HepG2 (cell line): ENCODE measurements around the gene SLC6A8. TPM values are rescaled to one million over a fixed set of nuclear protein-coding genes. Genes with fewer than 3 reads are reported as not detected.
A peak's percentile ranks its signal among the peaks of the same experiment; 100 is the strongest.

Source experiments
- ATAC-seq: fragments of 200-7000 bp; cut with Tn5 transposase; 3 replicates; pipeline ENCODE4 v1.9.1; 2020; ENCODE audit warnings: mild to moderate bottlenecking, moderate library complexity
- BruUV-seq: library from RNA; stranded (reverse); fragments of 400-500 nt; replicated peaks from 2 replicates; lab custom pipeline; 2021; lab: Mats Ljungman, UMichigan
- CTCF ChIA-PET: fragments of 300-600 bp; formaldehyde crosslinking; extraction: SDS; loops from one replicate; lab custom pipeline; 2021; ENCODE audit warnings: low total read pairs, inconsistent platforms, low intra/inter-chr PET ratio; lab: Yijun Ruan, JAX
- POLR2A ChIA-PET: fragments of 350-600 bp; sonication (Branson Sonifier 250); formaldehyde crosslinking; loops from one replicate; lab custom pipeline; 2020; ENCODE audit warnings: antibody characterized with exemption, inconsistent platforms; lab: Yijun Ruan, JAX
- DNase-seq: peaks from one replicate; pipeline ENCODE4 v3.0.0-alpha.2; 2015; ENCODE audit warnings: low spot score
- FAIRE-seq: peaks from 3 replicates; lab custom pipeline; 2011; peaks lifted over from hg19 to GRCh38; lab: Jason Lieb, UNC
- H2AFZ ChIP-seq: one replicate; pipeline ENCODE4 v1.6.1; 2011; ENCODE audit warnings: low read length, inconsistent platforms
- H3K27ac ChIP-seq: fragments of 300-600 bp; 3 replicates; pipeline ENCODE4 v1.8.0; 2011; ENCODE audit warnings: mixed run types, mild to moderate bottlenecking, mixed read lengths, low read length, inconsistent platforms; ENCODE audit not compliant: insufficient read depth; ENCODE audit errors: extremely low read length
- H3K27me3 ChIP-seq, 2 experiments: fragments of 200-600 bp in 1 of 2; 2 replicates in 1 of 2; 3 replicates in 1 of 2; pipeline versions ENCODE4 v1.6.0 to v1.8.0; 2011; ENCODE audit warnings: low read length in 2 of 2, mild to moderate bottlenecking in 2 of 2, moderate library complexity in 2 of 2, inconsistent platforms in 1 of 2; ENCODE audit not compliant: insufficient read depth in 2 of 2, control insufficient read depth in 1 of 2
- H3K36me3 ChIP-seq, 2 experiments: fragments of 200-600 bp in 1 of 2; replicated peaks in 1 of 2; 2 replicates in 1 of 2; 3 replicates in 1 of 2; pipeline versions ENCODE4 v1.5.1 to v1.8.0; 2011; ENCODE audit warnings: low read length in 2 of 2, inconsistent platforms in 1 of 2; ENCODE audit not compliant: insufficient read depth in 2 of 2, control insufficient read depth in 1 of 2
- H3K4me1 ChIP-seq: 2 replicates; pipeline ENCODE4 v1.5.1; 2012; ENCODE audit warnings: low read length, inconsistent platforms; ENCODE audit not compliant: insufficient read depth
- H3K4me2 ChIP-seq: 2 replicates; pipeline ENCODE4 v1.6.0; 2011; ENCODE audit warnings: low read depth, low read length, inconsistent platforms
- H3K4me3 ChIP-seq, 3 experiments: fragments of 200-600 bp in 1 of 3; sonication (generic), shearing (Covaris generic) in 1 of 3; replicated peaks in 1 of 3; 2 replicates each; pipeline ENCODE4 v1.5.1; 2011 to 2016; ENCODE audit warnings: low read length in 3 of 3, inconsistent platforms in 2 of 3, low read depth in 2 of 3, mild to moderate bottlenecking in 2 of 3, control low read depth in 1 of 3, mixed read lengths in 1 of 3; ENCODE audit not compliant: insufficient read depth in 1 of 3
- H3K79me2 ChIP-seq: one replicate; pipeline ENCODE4 v1.6.1; 2011; ENCODE audit warnings: low read length, inconsistent platforms; ENCODE audit not compliant: insufficient read depth
- H3K9ac ChIP-seq: 2 replicates; pipeline ENCODE4 v1.6.0; 2011; ENCODE audit warnings: mild to moderate bottlenecking, low read depth, low read length, inconsistent platforms; ENCODE audit not compliant: insufficient read depth
- H3K9me3 ChIP-seq: 2 replicates; pipeline ENCODE4 v1.5.1; 2012; ENCODE audit warnings: mild to moderate bottlenecking, low read length
- H4K20me1 ChIP-seq: 2 replicates; pipeline ENCODE4 v1.6.0; 2011; ENCODE audit warnings: inconsistent platforms, mild to moderate bottlenecking, low read length, moderate library complexity; ENCODE audit not compliant: insufficient read depth
- FUBP1 ChIP-seq: sonication (generic); formaldehyde crosslinking; IDR thresholded peaks from 2 replicates; pipeline ENCODE4 v1.5.1; 2020; ENCODE audit warnings: missing genetic modification reagents, mild to moderate bottlenecking, borderline replicate concordance
- HDAC2 ChIP-seq: sonication (generic); formaldehyde crosslinking; IDR thresholded peaks from 2 replicates; pipeline ENCODE4 v1.4.0; 2020; ENCODE audit warnings: missing genetic modification reagents
- HNRNPL ChIP-seq: fragments of 200-400 bp; formaldehyde crosslinking; IDR thresholded peaks from 2 replicates; pipeline ENCODE4 v1.6.1; 2017; ENCODE audit warnings: mild to moderate bottlenecking, low read depth, low read length
- KLF13 ChIP-seq: sonication (generic); formaldehyde crosslinking; IDR thresholded peaks from 2 replicates; pipeline ENCODE4 v1.4.0; 2020; ENCODE audit warnings: mild to moderate bottlenecking, missing genetic modification reagents
- NFE2L2 ChIP-seq: fragments of 150-350 bp; IDR thresholded peaks from 2 replicates; pipeline ENCODE4 v1.6.1; 2014; ENCODE audit warnings: low read length
- ZNF484 ChIP-seq: sonication (generic); formaldehyde crosslinking; IDR thresholded peaks from 2 replicates; pipeline ENCODE4 v1.5.1; 2020; ENCODE audit warnings: mild to moderate bottlenecking, low read depth, missing genetic modification reagents, borderline replicate concordance
- WGBS: methylation state at CpG from one replicate; pipeline ENCODE4 v1.1.6; 2017; ENCODE audit warnings: low lambda C conversion rate; 5-methylcytosine and 5-hydroxymethylcytosine counted together
- in situ Hi-C: cut with HindIII; loops from 2 replicates; pipeline ENCODE4 v1.10.0; 2017; ENCODE audit warnings: low pct_unique_long_range_greater_than_20kb; ENCODE audit not compliant: extremely low pct_ligation_motif_present
- intact Hi-C: fragments of 100-400 bp; cut with micrococcal nuclease; formaldehyde crosslinking; loops from one replicate; pipeline ENCODE4 v1.10.0; 2022; ENCODE audit not compliant: unreplicated experiment
- polyA plus RNA-seq, 8 experiments: library from polyadenylated mRNA; depleted of rRNA in 3 of 8; stranded (reverse) in 7 of 8; unstranded in 1 of 8; fragments of >200 nt; fragmentation: Illumina TruSeq in 4 of 8; extraction: Trizol in 4 of 8; gene quantifications; 2 replicates each; pipeline versions ENCODE4 v1.2.1 to v1.2.3, GENCODE V29; 2011 to 2016; ENCODE audit warnings: low read depth in 4 of 8, missing spikeins in 1 of 8, mixed read lengths in 1 of 8; ENCODE audit not compliant: insufficient read depth in 1 of 8
- total RNA-seq, 5 experiments: library from RNA; depleted of rRNA; stranded (reverse); fragments of >200 nt; fragmentation: Illumina TruSeq; extraction: Trizol; gene quantifications; 2 replicates each; pipeline ENCODE4 v1.2.3, GENCODE V29; 2016; ENCODE audit warnings: low read depth in 1 of 5
- TF ChIP-seq, protein P1 (sequence below): sonication (generic); formaldehyde crosslinking; IDR thresholded peaks from 2 replicates; pipeline ENCODE4 v1.5.0; 2020; ENCODE audit warnings: mild to moderate bottlenecking, missing genetic modification reagents, moderate library complexity
- TF ChIP-seq, protein P2 (sequence below): sonication (generic); formaldehyde crosslinking; IDR thresholded peaks from 2 replicates; pipeline ENCODE4 v1.5.1; 2020; ENCODE audit warnings: mild to moderate bottlenecking, missing genetic modification reagents, moderate library complexity

Gene SLC6A8
- total and polyA plus RNA-seq, 2 of the 13 experiments (the other 11 are each of a cell fraction or from before 2014, with no cell fraction given), result 13.9 to 176 TPM

DNA sequence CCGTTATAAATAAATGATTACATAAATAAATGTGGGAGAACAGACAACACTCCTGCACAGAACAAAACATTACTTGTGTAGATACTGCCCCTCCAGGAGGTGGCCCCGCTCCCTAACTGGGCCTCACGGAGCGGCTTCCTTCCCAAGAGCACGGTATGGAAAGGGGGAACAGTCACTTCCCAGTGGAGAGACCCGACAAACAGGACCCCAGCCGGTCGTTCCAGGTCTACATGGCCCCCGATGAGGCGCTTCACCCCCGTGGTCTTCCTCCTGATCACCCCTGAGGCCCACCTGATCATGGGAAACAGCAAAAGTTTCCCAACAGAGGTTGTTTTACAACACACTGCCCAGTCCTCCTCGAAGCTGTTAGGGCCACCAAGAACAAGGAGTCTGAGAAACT lies 6.6 kb upstream of the SLC6A8 start:
- no peaks in the 10 kb centered on the region for H3K9me3 ChIP-seq
- no TSS peak for BruUV-seq
- H3K27ac ChIP-seq, result no peak overlapping the region
- intact Hi-C loops, result no loop called here
- in situ Hi-C loops, result no loop called here
- FAIRE-seq (no peak), ATAC-seq (no peak), DNase-seq (no peak)
- ChIA-PET CTCF (no interaction called here), POLR2A (no interaction called here)
- H3K4me1 ChIP-seq, result peaks cover 46% of the 10 kb centered on the region
- H3K4me2 ChIP-seq, result peak overlapping the region; percentile 27; the same call in 1 of the 2 replicates
- no peak overlapping the region for H3K4me3 ChIP-seq
- H3K27me3 ChIP-seq, result no peaks in the 10 kb centered on the region
- TF ChIP-seq, protein P1, sequence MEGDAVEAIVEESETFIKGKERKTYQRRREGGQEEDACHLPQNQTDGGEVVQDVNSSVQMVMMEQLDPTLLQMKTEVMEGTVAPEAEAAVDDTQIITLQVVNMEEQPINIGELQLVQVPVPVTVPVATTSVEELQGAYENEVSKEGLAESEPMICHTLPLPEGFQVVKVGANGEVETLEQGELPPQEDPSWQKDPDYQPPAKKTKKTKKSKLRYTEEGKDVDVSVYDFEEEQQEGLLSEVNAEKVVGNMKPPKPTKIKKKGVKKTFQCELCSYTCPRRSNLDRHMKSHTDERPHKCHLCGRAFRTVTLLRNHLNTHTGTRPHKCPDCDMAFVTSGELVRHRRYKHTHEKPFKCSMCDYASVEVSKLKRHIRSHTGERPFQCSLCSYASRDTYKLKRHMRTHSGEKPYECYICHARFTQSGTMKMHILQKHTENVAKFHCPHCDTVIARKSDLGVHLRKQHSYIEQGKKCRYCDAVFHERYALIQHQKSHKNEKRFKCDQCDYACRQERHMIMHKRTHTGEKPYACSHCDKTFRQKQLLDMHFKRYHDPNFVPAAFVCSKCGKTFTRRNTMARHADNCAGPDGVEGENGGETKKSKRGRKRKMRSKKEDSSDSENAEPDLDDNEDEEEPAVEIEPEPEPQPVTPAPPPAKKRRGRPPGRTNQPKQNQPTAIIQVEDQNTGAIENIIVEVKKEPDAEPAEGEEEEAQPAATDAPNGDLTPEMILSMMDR (CRISPR knock-in tag), result peak; percentile 15; the same call in 1 of the 2 replicates
- TF ChIP-seq NFE2L2 (no peak), FUBP1 (CRISPR knock-in tag) (no peak), HNRNPL (no peak), ZNF484 (no peak), HDAC2 (no peak), KLF13 (CRISPR knock-in tag) (no peak)
- TF ChIP-seq, protein P2, sequence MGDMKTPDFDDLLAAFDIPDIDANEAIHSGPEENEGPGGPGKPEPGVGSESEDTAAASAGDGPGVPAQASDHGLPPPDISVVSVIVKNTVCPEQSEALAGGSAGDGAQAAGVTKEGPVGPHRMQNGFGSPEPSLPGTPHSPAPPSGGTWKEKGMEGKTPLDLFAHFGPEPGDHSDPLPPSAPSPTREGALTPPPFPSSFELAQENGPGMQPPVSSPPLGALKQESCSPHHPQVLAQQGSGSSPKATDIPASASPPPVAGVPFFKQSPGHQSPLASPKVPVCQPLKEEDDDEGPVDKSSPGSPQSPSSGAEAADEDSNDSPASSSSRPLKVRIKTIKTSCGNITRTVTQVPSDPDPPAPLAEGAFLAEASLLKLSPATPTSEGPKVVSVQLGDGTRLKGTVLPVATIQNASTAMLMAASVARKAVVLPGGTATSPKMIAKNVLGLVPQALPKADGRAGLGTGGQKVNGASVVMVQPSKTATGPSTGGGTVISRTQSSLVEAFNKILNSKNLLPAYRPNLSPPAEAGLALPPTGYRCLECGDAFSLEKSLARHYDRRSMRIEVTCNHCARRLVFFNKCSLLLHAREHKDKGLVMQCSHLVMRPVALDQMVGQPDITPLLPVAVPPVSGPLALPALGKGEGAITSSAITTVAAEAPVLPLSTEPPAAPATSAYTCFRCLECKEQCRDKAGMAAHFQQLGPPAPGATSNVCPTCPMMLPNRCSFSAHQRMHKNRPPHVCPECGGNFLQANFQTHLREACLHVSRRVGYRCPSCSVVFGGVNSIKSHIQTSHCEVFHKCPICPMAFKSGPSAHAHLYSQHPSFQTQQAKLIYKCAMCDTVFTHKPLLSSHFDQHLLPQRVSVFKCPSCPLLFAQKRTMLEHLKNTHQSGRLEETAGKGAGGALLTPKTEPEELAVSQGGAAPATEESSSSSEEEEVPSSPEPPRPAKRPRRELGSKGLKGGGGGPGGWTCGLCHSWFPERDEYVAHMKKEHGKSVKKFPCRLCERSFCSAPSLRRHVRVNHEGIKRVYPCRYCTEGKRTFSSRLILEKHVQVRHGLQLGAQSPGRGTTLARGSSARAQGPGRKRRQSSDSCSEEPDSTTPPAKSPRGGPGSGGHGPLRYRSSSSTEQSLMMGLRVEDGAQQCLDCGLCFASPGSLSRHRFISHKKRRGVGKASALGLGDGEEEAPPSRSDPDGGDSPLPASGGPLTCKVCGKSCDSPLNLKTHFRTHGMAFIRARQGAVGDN (CRISPR knock-in tag), result peak; percentile 39
- H3K36me3 ChIP-seq, result no peaks in the 10 kb centered on the region
- H3K9ac ChIP-seq, result no peak overlapping the region
- peaks cover 6% of the 10 kb centered on the region for H3K79me2 ChIP-seq
- WGBS, result 56% methylated on average over 4 of the region's 12 CpGs
- H2AFZ ChIP-seq, result no peak overlapping the region
- no peaks in the 10 kb centered on the region for H4K20me1 ChIP-seq
